SK-N-SH treated with all-trans-retinoic acid at 6 μM for 48 hours (cell line): ENCODE measurements around the gene GSE1.

ENCODE experiments used
- ISL1 ChIP-seq: fragments of 250-450 bp; sonication (Bioruptor Pico); IDR thresholded peaks from 2 replicates; pipeline ENCODE4 v2.1.2; 2022; ENCODE audit warnings: mild to moderate bottlenecking, moderate library complexity
- PATZ1 ChIP-seq: fragments of 250-450 bp; sonication (Bioruptor Pico); IDR thresholded peaks from 2 replicates; pipeline ENCODE4 v1.8.0; 2020; ENCODE audit warnings: mild to moderate bottlenecking, moderate library complexity, borderline replicate concordance
- PPARA ChIP-seq: fragments of 250-450 bp; sonication (Bioruptor Pico); IDR thresholded peaks from 2 replicates; pipeline ENCODE4 v1.5.0; 2020; ENCODE audit warnings: mild to moderate bottlenecking, borderline replicate concordance

GRCh38 chr16:85615852-85616606 is 2.9 kb downstream of the GSE1 start:
- TF ChIP-seq PPARA (CRISPR knock-in tag) (no peak), PATZ1 (CRISPR knock-in tag) (no peak), ISL1 (CRISPR knock-in tag) (no peak)
